HepG2 (cell line): ENCODE data around the gene SSBP2. TPM values are rescaled to one million over a fixed set of nuclear protein-coding genes. Genes with fewer than 3 reads are reported as not detected.

Source experiments
- ATAC-seq: fragments of 200-7000 bp; cut with Tn5 transposase; 3 replicates; pipeline ENCODE4 v1.9.1; 2020; ENCODE audit warnings: mild to moderate bottlenecking, moderate library complexity
- BruUV-seq: library from RNA; stranded (reverse); fragments of 400-500 nt; replicated peaks from 2 replicates; lab custom pipeline; 2021; lab: Mats Ljungman, UMichigan
- CTCF ChIA-PET: fragments of 300-600 bp; formaldehyde crosslinking; extraction: SDS; loops from one replicate; lab custom pipeline; 2021; ENCODE audit warnings: low total read pairs, inconsistent platforms, low intra/inter-chr PET ratio; lab: Yijun Ruan, JAX
- POLR2A ChIA-PET: fragments of 350-600 bp; sonication (Branson Sonifier 250); formaldehyde crosslinking; loops from one replicate; lab custom pipeline; 2020; ENCODE audit warnings: antibody characterized with exemption, inconsistent platforms; lab: Yijun Ruan, JAX
- DNase-seq: peaks from one replicate; pipeline ENCODE4 v3.0.0-alpha.2; 2015; ENCODE audit warnings: low spot score
- FAIRE-seq: peaks from 3 replicates; lab custom pipeline; 2011; peaks lifted over from hg19 to GRCh38; lab: Jason Lieb, UNC
- H2AFZ ChIP-seq: one replicate; pipeline ENCODE4 v1.6.1; 2011; ENCODE audit warnings: low read length, inconsistent platforms
- H3K27ac ChIP-seq: fragments of 300-600 bp; 3 replicates; pipeline ENCODE4 v1.8.0; 2011; ENCODE audit warnings: mixed run types, mild to moderate bottlenecking, mixed read lengths, low read length, inconsistent platforms; ENCODE audit not compliant: insufficient read depth; ENCODE audit errors: extremely low read length
- H3K27me3 ChIP-seq, 2 experiments: fragments of 200-600 bp in 1 of 2; 2 replicates in 1 of 2; 3 replicates in 1 of 2; pipeline versions ENCODE4 v1.6.0 to v1.8.0; 2011; ENCODE audit warnings: low read length in 2 of 2, mild to moderate bottlenecking in 2 of 2, moderate library complexity in 2 of 2, inconsistent platforms in 1 of 2; ENCODE audit not compliant: insufficient read depth in 2 of 2, control insufficient read depth in 1 of 2
- H3K36me3 ChIP-seq, 2 experiments: fragments of 200-600 bp in 1 of 2; replicated peaks in 1 of 2; 2 replicates in 1 of 2; 3 replicates in 1 of 2; pipeline versions ENCODE4 v1.5.1 to v1.8.0; 2011; ENCODE audit warnings: low read length in 2 of 2, inconsistent platforms in 1 of 2; ENCODE audit not compliant: insufficient read depth in 2 of 2, control insufficient read depth in 1 of 2
- H3K4me1 ChIP-seq: 2 replicates; pipeline ENCODE4 v1.5.1; 2012; ENCODE audit warnings: low read length, inconsistent platforms; ENCODE audit not compliant: insufficient read depth
- H3K4me2 ChIP-seq: 2 replicates; pipeline ENCODE4 v1.6.0; 2011; ENCODE audit warnings: low read depth, low read length, inconsistent platforms
- H3K4me3 ChIP-seq, 3 experiments: fragments of 200-600 bp in 1 of 3; sonication (generic), shearing (Covaris generic) in 1 of 3; replicated peaks in 1 of 3; 2 replicates each; pipeline ENCODE4 v1.5.1; 2011 to 2016; ENCODE audit warnings: low read length in 3 of 3, inconsistent platforms in 2 of 3, low read depth in 2 of 3, mild to moderate bottlenecking in 2 of 3, control low read depth in 1 of 3, mixed read lengths in 1 of 3; ENCODE audit not compliant: insufficient read depth in 1 of 3
- H3K79me2 ChIP-seq: one replicate; pipeline ENCODE4 v1.6.1; 2011; ENCODE audit warnings: low read length, inconsistent platforms; ENCODE audit not compliant: insufficient read depth
- H3K9ac ChIP-seq: 2 replicates; pipeline ENCODE4 v1.6.0; 2011; ENCODE audit warnings: mild to moderate bottlenecking, low read depth, low read length, inconsistent platforms; ENCODE audit not compliant: insufficient read depth
- H3K9me3 ChIP-seq: 2 replicates; pipeline ENCODE4 v1.5.1; 2012; ENCODE audit warnings: mild to moderate bottlenecking, low read length
- H4K20me1 ChIP-seq: 2 replicates; pipeline ENCODE4 v1.6.0; 2011; ENCODE audit warnings: inconsistent platforms, mild to moderate bottlenecking, low read length, moderate library complexity; ENCODE audit not compliant: insufficient read depth
- CAMTA2 ChIP-seq: sonication (generic); formaldehyde crosslinking; IDR thresholded peaks from 2 replicates; pipeline ENCODE4 v1.4.0; 2020; ENCODE audit warnings: mild to moderate bottlenecking, missing genetic modification reagents, borderline replicate concordance
- HMG20B ChIP-seq: conservative IDR thresholded peaks from 2 replicates; pipeline ENCODE4 v1.6.1; 2016; ENCODE audit warnings: missing genetic modification reagents, missing compliant biosample characterization
- MAFF ChIP-seq: IDR thresholded peaks from 2 replicates; pipeline ENCODE4 v1.6.1; 2011; ENCODE audit warnings: low read depth, low read length, improper control_type of control experiment
- MAFK ChIP-seq, 2 experiments: IDR thresholded peaks in 1 of 2; conservative IDR thresholded peaks in 1 of 2; 2 replicates each; pipeline ENCODE4 v1.6.1; 2011; ENCODE audit warnings: improper control_type of control experiment in 2 of 2, low read length in 2 of 2
- NPAS2 ChIP-seq: sonication (generic); formaldehyde crosslinking; IDR thresholded peaks from 2 replicates; pipeline ENCODE4 v1.8.0; 2022; ENCODE audit warnings: mild to moderate bottlenecking, missing genetic modification reagents, borderline replicate concordance
- PHB2 ChIP-seq: fragments of 450-650 bp; IDR thresholded peaks from 2 replicates; pipeline ENCODE4 v1.6.1; 2018; ENCODE audit not compliant: partially characterized antibody
- SNAPC2 ChIP-seq: sonication (generic); formaldehyde crosslinking; IDR thresholded peaks from 2 replicates; pipeline ENCODE4 v1.8.1; 2022; ENCODE audit warnings: mild to moderate bottlenecking, missing genetic modification reagents
- ZNF430 ChIP-seq: sonication (generic); formaldehyde crosslinking; IDR thresholded peaks from 2 replicates; pipeline ENCODE4 v1.9.0; 2021; ENCODE audit warnings: mild to moderate bottlenecking, missing genetic modification reagents
- ZNF562 ChIP-seq: sonication (generic); formaldehyde crosslinking; IDR thresholded peaks from 2 replicates; pipeline ENCODE4 v1.8.0; 2022; ENCODE audit warnings: missing genetic modification reagents, borderline replicate concordance
- WGBS: methylation state at CpG from one replicate; pipeline ENCODE4 v1.1.6; 2017; ENCODE audit warnings: low lambda C conversion rate; 5-methylcytosine and 5-hydroxymethylcytosine counted together
- in situ Hi-C: cut with HindIII; loops from 2 replicates; pipeline ENCODE4 v1.10.0; 2017; ENCODE audit warnings: low pct_unique_long_range_greater_than_20kb; ENCODE audit not compliant: extremely low pct_ligation_motif_present
- intact Hi-C: fragments of 100-400 bp; cut with micrococcal nuclease; formaldehyde crosslinking; loops from one replicate; pipeline ENCODE4 v1.10.0; 2022; ENCODE audit not compliant: unreplicated experiment
- polyA plus RNA-seq, 8 experiments: library from polyadenylated mRNA; depleted of rRNA in 3 of 8; stranded (reverse) in 7 of 8; unstranded in 1 of 8; fragments of >200 nt; fragmentation: Illumina TruSeq in 4 of 8; extraction: Trizol in 4 of 8; gene quantifications; 2 replicates each; pipeline versions ENCODE4 v1.2.1 to v1.2.3, GENCODE V29; 2011 to 2016; ENCODE audit warnings: low read depth in 4 of 8, missing spikeins in 1 of 8, mixed read lengths in 1 of 8; ENCODE audit not compliant: insufficient read depth in 1 of 8
- total RNA-seq, 5 experiments: library from RNA; depleted of rRNA; stranded (reverse); fragments of >200 nt; fragmentation: Illumina TruSeq; extraction: Trizol; gene quantifications; 2 replicates each; pipeline ENCODE4 v1.2.3, GENCODE V29; 2016; ENCODE audit warnings: low read depth in 1 of 5
- TF ChIP-seq, protein P1 (sequence below): sonication (generic); formaldehyde crosslinking; IDR thresholded peaks from 2 replicates; pipeline ENCODE4 v1.8.1; 2023; ENCODE audit warnings: mild to moderate bottlenecking, missing genetic modification reagents

Gene SSBP2
- total and polyA plus RNA-seq, 2 of the 13 experiments (the other 11 are each of a cell fraction or from before 2014, with no cell fraction given): 0.16 TPM; not detected in 1

DNA sequence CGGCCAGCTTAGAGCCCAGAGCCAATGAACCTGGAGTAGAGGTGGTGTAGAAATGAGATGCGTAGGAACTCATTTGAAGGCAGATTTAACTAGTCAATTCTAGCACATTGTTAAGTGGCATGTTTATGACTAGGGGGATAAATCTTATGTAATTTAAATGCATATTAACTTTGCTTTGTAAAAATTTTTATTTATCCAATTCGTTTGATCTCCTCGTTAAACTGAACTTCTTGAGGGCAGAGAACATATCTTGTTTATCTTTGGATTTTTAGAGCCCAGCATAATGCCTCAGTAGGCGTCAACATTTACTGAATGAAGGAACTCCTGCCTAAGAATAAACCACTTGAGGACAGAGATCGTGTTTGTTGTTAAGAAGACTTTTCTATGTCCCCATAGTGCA is 315.9 kb downstream of the SSBP2 start:
- ATAC-seq: no peak
- TF ChIP-seq, protein P1, sequence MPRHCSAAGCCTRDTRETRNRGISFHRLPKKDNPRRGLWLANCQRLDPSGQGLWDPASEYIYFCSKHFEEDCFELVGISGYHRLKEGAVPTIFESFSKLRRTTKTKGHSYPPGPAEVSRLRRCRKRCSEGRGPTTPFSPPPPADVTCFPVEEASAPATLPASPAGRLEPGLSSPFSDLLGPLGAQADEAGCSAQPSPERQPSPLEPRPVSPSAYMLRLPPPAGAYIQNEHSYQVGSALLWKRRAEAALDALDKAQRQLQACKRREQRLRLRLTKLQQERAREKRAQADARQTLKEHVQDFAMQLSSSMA (CRISPR knock-in tag): no peak
- no peak for TF ChIP-seq PHB2
- no peak for TF ChIP-seq SNAPC2 (CRISPR knock-in tag)
- H3K79me2 ChIP-seq: no peaks in the 10 kb centered on the region
- H3K9ac ChIP-seq: no peak overlapping the region
- H3K9me3 ChIP-seq: no peaks in the 10 kb centered on the region
- WGBS: 23% methylated on average over 6 of the region's 6 CpGs
- BruUV-seq: no TSS peak
- H3K27ac ChIP-seq: no peak overlapping the region
- intact Hi-C loops (no loop called here), in situ Hi-C loops (no loop called here)
- POLR2A ChIA-PET: no interaction called here
- H3K4me2 ChIP-seq: no peak overlapping the region
- no peak overlapping the region for H2AFZ ChIP-seq
- H3K36me3 ChIP-seq: no peaks in the 10 kb centered on the region
- no peaks in the 10 kb centered on the region; a peak in 1 of 5 replicates for H3K27me3 ChIP-seq
- FAIRE-seq: no peak
- no peak for DNase-seq
- H3K4me3 ChIP-seq: no peak overlapping the region
- no peaks in the 10 kb centered on the region for H4K20me1 ChIP-seq
- CTCF ChIA-PET: no interaction called here
- no peaks in the 10 kb centered on the region for H3K4me1 ChIP-seq

DNA sequence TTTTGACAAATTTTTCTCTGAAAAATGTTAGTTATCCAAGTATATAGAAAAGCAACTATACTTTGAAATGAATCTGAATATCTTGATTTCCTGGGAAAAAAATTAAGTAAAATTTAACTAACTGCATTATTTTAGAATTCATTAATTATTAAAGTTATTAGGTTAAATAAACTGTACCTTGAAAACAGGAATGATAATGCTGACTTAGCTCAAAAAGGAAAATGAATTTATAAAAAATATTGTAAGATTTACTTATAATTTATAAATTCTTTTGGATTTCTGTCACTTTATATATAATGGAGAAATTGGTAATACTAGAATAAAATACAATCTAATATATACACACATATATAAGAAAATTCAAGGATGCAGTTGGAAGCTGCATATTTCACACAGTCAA is 320.9 kb downstream of the SSBP2 start:
- no peaks in the 10 kb centered on the region for H3K79me2 ChIP-seq
- CTCF ChIA-PET: no interaction called here
- H3K9ac ChIP-seq: no peak overlapping the region
- no peak for FAIRE-seq
- intact Hi-C loops (loop anchor here (10.0 kb wide), 2 partner anchors 75 to 405 kb away; no protein-coding TSS in a partner anchor), in situ Hi-C loops (loop anchor here (10.0 kb wide), 2 partner anchors 735 to 795 kb away; no protein-coding TSS in a partner anchor)
- TF ChIP-seq ZNF430 (no peak), NPAS2 (CRISPR knock-in tag) (no peak), MAFF (peak; percentile 49; the same call in 1 of the 2 replicates), MAFK (conservative IDR thresholded peaks at IDR 0.05 in 1 of 2, IDR thresholded peaks at IDR 0.05 in 1 of 2; ENCODE audit: low read length in 2 of 2) (peak in 1 of 2 experiments; percentile 85; a peak in 3 of 4 replicates), CAMTA2 (CRISPR knock-in tag) (no peak), HMG20B (CRISPR knock-in tag) (no peak), ZNF562 (CRISPR knock-in tag) (no peak)
- H3K9me3 ChIP-seq: no peaks in the 10 kb centered on the region
- H3K4me3 ChIP-seq: no peak overlapping the region
- no peak overlapping the region for H3K27ac ChIP-seq
- no peak overlapping the region for H3K4me2 ChIP-seq
- DNase-seq: no peak
- no peaks in the 10 kb centered on the region; a peak in 1 of 5 replicates for H3K27me3 ChIP-seq
- H4K20me1 ChIP-seq: no peaks in the 10 kb centered on the region
- BruUV-seq: no TSS peak
- POLR2A ChIA-PET: no interaction called here
- H3K4me1 ChIP-seq: no peaks in the 10 kb centered on the region
- ATAC-seq: no peak
- no peaks in the 10 kb centered on the region for H3K36me3 ChIP-seq
- H2AFZ ChIP-seq: no peak overlapping the region
